ENCODE measurements around the gene SHC3.

Gene SHC3

GRCh38 chr9:88993871-88994460 lies 184.7 kb downstream of the SHC3 start:
- TF ChIP-seq TAF1 (IDR thresholded peaks at IDR 0.05; ENCODE audit: borderline replicate concordance, insufficient read depth, low read length) (no peak), FOXP2 (optimal IDR thresholded peaks at IDR 0.05; ENCODE audit: borderline replicate concordance, extremely low read depth, extremely low read length, insufficient read depth) (no peak), SIN3A (IDR thresholded peaks at IDR 0.05; ENCODE audit: borderline replicate concordance, insufficient read depth, low read length) (no peak), POLR2AphosphoS5 (IDR thresholded peaks at IDR 0.05; ENCODE audit: low read depth, low read length) (no peak), REST (IDR thresholded peaks at IDR 0.05; ENCODE audit: insufficient read depth in 1 of 2, low read depth in 2 of 2, low read length in 2 of 2) (no peak)

GRCh38 chr9:88993327-88993726 lies 185.3 kb downstream of the SHC3 start:
- TF ChIP-seq TAF1 (IDR thresholded peaks at IDR 0.05; ENCODE audit: borderline replicate concordance, insufficient read depth, low read length) (no peak), FOXP2 (optimal IDR thresholded peaks at IDR 0.05; ENCODE audit: borderline replicate concordance, extremely low read depth, extremely low read length, insufficient read depth) (no peak), POLR2AphosphoS5 (IDR thresholded peaks at IDR 0.05; ENCODE audit: low read depth, low read length) (no peak), REST (IDR thresholded peaks at IDR 0.05; ENCODE audit: insufficient read depth in 1 of 2, low read depth in 2 of 2, low read length in 2 of 2) (no peak), SIN3A (IDR thresholded peaks at IDR 0.05; ENCODE audit: borderline replicate concordance, insufficient read depth, low read length) (no peak)

DNA sequence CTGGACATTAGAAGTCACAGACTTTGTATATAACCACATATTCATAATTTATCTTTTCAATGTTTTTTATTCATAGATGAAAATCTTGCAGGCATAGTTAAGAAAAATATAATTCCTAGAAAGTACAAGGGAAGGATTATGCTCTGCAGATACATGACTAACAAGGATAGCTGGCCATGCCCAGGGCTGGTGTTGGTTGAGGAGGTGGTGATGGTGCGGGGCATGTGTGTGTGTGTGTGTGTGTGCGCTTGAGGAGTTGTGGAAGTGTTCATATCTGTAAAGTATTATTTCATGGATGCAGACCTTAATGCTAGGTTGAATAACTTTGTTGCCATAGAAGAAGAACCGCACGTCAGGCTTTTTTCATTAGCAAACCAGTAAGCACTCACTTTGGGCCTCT lies 186.1 kb downstream of the SHC3 start:
- TF ChIP-seq POLR2AphosphoS5 (IDR thresholded peaks at IDR 0.05; ENCODE audit: low read depth, low read length) (no peak), REST (IDR thresholded peaks at IDR 0.05; ENCODE audit: insufficient read depth in 1 of 2, low read depth in 2 of 2, low read length in 2 of 2) (no peak), TAF1 (IDR thresholded peaks at IDR 0.05; ENCODE audit: borderline replicate concordance, insufficient read depth, low read length) (no peak), FOXP2 (optimal IDR thresholded peaks at IDR 0.05; ENCODE audit: borderline replicate concordance, extremely low read depth, extremely low read length, insufficient read depth) (no peak), SIN3A (IDR thresholded peaks at IDR 0.05; ENCODE audit: borderline replicate concordance, insufficient read depth, low read length) (no peak)

- TF ChIP-seq TAF1 (IDR thresholded peaks at IDR 0.05; ENCODE audit: borderline replicate concordance, insufficient read depth, low read length), result no peak
- TF ChIP-seq SIN3A (IDR thresholded peaks at IDR 0.05; ENCODE audit: borderline replicate concordance, insufficient read depth, low read length), result no peak
- TF ChIP-seq FOXP2 (optimal IDR thresholded peaks at IDR 0.05; ENCODE audit: borderline replicate concordance, extremely low read depth, extremely low read length, insufficient read depth), result no peak
- TF ChIP-seq POLR2AphosphoS5 (IDR thresholded peaks at IDR 0.05; ENCODE audit: low read depth, low read length), result no peak
- TF ChIP-seq REST (IDR thresholded peaks at IDR 0.05; ENCODE audit: insufficient read depth in 1 of 2, low read depth in 2 of 2, low read length in 2 of 2), result no peak
Measured at GRCh38 chr9:88991066-88992034, 187.3 kb downstream of the SHC3 start, which contains the start of gene S1PR3. TSS of gene S1PR3 (plus strand) at chr9:88991468. CDS start at chr9:89001201, 9,733 bp downstream.
